HG03159 (cell line): ENCODE data around the gene COL6A3.
"Not testable (repeated sequence)": the region's sequence is repeated elsewhere in the genome, so short reads cannot be mapped to it uniquely, and the experiment has no call there.

Experiments
- ATAC-seq: cut with Tn5 transposase; IDR thresholded peaks from one replicate; pipeline ENCODE4 v1.9.1; 2021; ENCODE audit warnings: mild to moderate bottlenecking, moderate library complexity; ENCODE audit not compliant: unreplicated experiment

The COL6A3 gene

GRCh38 chr2:237390235-237390634 lies 23.7 kb downstream of the COL6A3 start:
- ATAC-seq = no peak

GRCh38 chr2:237389831-237390230 lies 24.1 kb downstream of the COL6A3 start:
- ATAC-seq = no peak

- ATAC-seq = no peak
Observed at GRCh38 chr2:237388036-237388435, 25.9 kb downstream of the COL6A3 start.

DNA sequence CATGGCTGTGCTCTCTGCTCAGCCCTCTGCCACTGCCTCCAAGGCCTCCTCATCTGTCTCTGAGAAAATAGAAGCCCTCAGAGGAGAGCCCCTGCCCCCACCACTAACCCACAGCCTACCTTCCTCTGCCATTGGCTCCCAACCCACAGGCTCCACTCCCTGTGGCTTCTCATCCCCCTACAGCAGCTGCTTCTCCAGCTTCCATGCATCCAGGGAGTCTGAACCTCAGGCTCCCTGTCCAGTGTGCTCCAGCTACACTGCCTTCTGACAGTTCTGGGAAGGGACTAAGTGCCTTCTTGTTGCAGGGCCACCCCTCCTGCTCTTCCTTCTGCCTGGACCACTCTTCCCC lies 29.3 kb downstream of the COL6A3 start:
- no peak for ATAC-seq

- no peak for ATAC-seq
Observed at GRCh38 chr2:237383991-237384671, 29.8 kb downstream of the COL6A3 start.

GRCh38 chr2:237380768-237381167 lies 33.2 kb downstream of the COL6A3 start:
- ATAC-seq = no peak

DNA sequence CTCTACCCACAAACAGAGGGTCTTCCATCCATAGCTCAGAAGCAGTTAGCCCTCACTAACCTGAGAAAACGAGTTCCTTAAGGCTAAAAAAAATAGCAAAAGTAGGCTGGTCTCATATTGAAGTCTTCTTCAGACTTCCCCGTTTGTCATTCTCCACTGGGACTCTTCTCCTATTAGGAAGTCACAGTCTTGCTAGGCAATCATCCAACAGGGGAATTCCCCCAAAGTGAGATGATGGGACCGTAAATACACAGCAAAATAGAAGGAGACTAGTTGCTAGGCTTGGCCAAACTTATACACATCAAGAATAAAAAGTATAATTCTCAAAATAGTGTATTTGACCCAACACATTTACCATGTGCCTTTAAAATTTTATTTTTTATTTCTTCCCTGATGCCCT lies 34.3 kb downstream of the COL6A3 start:
- no peak for ATAC-seq

- no peak for ATAC-seq
Observed at GRCh38 chr2:237378650-237379049, 35.3 kb downstream of the COL6A3 start.

GRCh38 chr2:237374284-237375060 lies 39.5 kb downstream of the COL6A3 start:
- no peak for ATAC-seq

GRCh38 chr2:237371856-237372255 lies 42.1 kb downstream of the COL6A3 start:
- no peak for ATAC-seq

- ATAC-seq = no peak
Observed at GRCh38 chr2:237365671-237366070, 48.3 kb downstream of the COL6A3 start.

GRCh38 chr2:237364655-237365054 lies 49.3 kb downstream of the COL6A3 start:
- no peak for ATAC-seq

DNA sequence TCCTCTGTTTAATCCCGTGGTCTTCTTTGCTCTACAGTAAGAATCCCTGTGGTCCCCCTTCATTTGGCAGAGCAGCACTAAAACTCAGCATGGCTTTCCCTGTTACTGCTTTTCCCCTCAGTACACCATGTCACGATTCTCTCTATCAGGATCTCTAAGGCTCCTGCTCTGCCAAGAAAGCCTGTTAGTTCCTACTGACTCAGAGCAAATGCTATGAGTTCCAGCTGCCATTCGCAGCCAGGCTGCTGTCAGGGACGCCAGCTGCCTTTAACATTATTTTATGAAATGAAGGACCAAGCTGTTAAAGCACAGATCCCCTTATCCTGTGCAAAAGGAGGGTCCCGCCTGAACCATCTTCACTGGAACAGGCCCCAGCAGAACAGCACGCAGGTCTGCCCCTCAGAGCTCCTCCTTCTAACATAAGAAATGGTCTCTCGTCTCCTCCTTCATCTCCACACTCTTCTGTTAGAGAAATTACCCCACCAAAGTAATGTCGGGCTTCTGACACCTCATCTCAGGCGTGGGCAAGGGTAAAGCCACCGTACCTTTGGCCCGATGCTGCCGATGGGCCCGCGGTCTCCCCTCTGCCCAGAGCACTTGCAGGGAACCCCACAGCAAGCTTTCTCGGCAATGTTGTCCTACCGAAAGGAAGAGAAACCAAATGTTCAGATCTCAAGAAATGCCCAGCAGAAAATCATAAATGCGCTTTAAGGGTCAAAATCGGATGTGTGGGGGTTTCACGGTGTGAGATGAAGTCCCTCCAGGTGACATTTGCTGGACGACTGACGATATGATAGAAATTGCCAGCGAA lies 52.6 kb downstream of the COL6A3 start:
- ATAC-seq = no peak

DNA sequence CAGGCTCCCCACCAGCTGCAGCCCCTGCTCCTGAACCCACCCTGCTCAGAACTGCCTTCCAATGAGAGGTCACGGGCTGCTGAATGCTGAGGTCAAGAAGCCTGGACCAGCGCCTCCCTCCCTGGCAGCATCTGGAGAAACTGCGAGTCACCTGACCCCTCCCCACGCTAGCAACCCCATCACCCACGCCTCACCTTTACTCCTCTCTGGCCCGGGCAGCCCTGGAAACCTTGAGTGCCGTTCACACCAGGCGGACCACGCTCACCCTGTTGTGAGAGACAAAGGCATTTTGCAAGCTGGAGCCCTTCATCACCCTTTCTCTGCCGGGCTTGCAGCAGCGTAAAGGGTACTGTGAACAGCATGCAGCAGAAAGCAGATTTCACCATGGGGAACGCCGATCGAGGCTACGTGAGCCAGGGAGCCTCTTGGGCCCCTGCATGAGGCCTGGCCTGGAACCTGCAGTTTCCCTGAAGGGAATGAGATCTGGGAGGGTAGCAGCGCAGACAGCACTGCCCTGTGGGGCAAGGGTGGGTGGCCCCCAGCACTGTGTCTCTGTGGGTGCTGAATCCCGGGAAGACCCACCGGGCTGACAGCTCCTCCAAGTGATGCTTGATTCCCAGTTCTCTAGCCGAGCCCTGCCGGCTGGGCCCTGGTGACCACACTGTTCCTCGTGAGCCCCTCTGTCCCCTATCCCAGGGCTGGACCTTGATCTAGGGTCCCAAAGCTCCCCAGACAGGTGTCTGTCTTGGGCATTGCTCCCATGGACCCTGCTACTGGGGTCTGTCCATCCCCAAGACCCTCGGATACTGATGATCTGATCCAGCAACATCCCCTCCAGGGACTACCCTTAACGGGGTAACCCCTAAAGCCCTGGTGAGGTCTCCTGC lies 53.8 kb downstream of the COL6A3 start:
- no peak for ATAC-seq

DNA sequence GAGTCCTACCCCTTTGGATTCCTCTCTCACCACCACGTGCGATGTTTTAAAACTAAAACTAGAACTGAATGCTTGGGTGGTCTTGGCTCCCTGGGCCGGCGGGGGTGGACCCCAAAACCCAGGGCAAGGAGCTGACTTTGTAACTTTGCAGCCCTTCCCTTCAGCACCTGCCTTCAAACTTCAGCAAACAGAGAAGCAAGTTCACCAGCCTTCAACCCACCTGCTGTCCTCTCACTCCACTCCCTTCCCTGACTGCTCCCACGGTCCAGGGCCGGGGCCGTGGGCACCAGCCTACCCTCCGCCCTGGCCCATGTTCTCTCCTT lies 54.5 kb downstream of the COL6A3 start:
- no peak for ATAC-seq

DNA sequence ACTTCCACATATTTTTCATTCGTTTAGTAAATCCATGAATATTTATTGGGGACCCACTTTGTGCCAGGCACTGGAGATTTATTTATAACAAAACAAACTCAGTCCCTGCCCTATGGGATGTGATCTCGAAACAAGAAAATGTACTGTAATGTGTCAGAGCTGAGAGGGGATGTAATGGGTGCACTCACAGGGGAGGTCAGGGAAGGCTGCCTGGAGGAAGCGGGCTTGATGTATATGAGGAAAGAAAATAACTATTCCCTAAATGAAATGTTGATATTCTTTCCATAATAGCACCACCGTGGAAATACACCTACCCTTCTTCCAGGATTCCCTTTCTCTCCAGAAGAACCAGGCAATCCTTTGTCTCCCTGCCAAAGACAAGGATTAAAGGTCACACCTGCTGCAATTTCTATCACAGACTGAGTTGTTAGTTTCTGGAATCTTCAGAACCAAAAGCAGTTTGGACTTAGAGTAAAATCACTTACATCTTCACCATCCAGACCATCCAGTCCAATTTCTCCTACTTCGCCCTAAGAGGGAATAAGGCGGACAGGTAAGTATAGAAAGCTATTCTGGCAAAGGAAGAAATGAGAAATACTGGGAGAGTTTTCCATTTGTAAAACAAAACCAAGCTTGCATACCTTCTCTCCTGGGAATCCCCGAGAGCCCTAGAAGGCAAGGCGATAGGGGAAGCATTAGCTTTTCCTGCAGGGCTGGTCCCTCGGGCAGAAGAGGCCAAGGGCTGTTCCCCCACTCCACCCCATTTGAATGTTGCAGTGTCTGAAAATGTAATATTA lies 55.0 kb downstream of the COL6A3 start:
- ATAC-seq = no peak

DNA sequence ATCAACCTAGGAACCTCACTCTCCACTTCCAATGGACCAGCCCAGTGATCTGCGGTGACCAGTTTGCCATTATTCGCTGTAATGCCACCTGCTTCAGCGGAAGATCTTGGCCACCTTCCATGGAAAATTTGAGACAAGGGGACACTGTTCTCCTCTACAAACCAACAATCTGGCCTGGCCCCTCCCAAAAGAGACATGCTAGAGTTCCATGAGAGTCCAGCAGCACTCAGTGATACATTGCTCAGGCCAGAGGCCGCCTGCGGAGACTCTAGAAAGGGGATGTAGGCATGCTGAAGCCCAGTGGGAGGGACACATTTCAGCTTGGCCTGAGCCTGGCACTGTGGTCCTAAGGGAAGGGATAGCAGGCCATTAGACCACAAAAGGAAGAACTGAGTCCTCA lies 58.3 kb downstream of the COL6A3 start:
- no peak for ATAC-seq

GRCh38 chr2:237354892-237355291 lies 59.1 kb downstream of the COL6A3 start:
- no peak for ATAC-seq

- not testable (repeated sequence) for ATAC-seq
Observed at GRCh38 chr2:237354172-237354571, 59.8 kb downstream of the COL6A3 start.

DNA sequence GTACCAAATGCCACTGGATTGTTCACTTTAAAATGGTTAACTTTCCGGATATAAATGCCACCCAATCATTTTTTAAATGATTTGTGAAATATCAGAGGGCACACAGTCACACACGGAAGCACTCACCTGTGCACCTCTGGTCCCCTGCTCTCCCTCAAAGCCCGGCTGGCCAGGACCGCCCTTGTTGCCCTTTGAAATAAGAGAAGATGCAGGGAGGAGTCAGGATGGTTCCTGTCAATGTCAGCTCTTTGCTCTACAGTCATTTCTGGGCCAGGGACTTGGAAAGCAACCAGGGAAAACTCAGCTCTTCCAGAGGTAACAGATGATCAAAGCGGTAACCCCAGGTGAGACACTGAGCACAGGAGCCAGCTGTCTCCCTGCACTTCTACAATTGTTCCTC lies 60.7 kb downstream of the COL6A3 start:
- no peak for ATAC-seq
